Brain microvascular endothelial cell (primary cell): ENCODE results near the gene CHMP1A.

Experiments used
- DNase-seq: peaks from one replicate; pipeline ENCODE4 v3.0.0-alpha.2; 2020
- H3K27ac ChIP-seq: fragments of 250-450 bp; sonication (Bioruptor Pico); 2 replicates; pipeline ENCODE4 v1.5.1; 2020; ENCODE audit warnings: mild to moderate bottlenecking, moderate library complexity
- H3K27me3 ChIP-seq: fragments of 250-450 bp; sonication (Bioruptor Pico); replicated peaks from 2 replicates; pipeline ENCODE4 v1.5.1; 2020; ENCODE audit warnings: mild to moderate bottlenecking
- H3K36me3 ChIP-seq: fragments of 250-450 bp; sonication (Bioruptor Pico); replicated peaks from 2 replicates; pipeline ENCODE4 v1.5.1; 2020; ENCODE audit warnings: mild to moderate bottlenecking
- H3K4me3 ChIP-seq: 2 replicates; pipeline ENCODE4 v1.5.1; 2011; ENCODE audit warnings: low read depth, mild to moderate bottlenecking, control low read depth, low read length, moderate library complexity
- CTCF ChIP-seq: IDR thresholded peaks from 2 replicates; pipeline ENCODE4 v1.5.1; 2011; ENCODE audit warnings: low read depth, mild to moderate bottlenecking, moderate library complexity, low read length, control low read depth, inconsistent platforms; ENCODE audit errors: missing control alignments
- in situ Hi-C: cut with HindIII; loops from 2 replicates; pipeline ENCODE4 v1.10.0; 2017; ENCODE audit warnings: low sequenced_read_pairs, low pct_ligation_motif_present

CHMP1A gene

DNA sequence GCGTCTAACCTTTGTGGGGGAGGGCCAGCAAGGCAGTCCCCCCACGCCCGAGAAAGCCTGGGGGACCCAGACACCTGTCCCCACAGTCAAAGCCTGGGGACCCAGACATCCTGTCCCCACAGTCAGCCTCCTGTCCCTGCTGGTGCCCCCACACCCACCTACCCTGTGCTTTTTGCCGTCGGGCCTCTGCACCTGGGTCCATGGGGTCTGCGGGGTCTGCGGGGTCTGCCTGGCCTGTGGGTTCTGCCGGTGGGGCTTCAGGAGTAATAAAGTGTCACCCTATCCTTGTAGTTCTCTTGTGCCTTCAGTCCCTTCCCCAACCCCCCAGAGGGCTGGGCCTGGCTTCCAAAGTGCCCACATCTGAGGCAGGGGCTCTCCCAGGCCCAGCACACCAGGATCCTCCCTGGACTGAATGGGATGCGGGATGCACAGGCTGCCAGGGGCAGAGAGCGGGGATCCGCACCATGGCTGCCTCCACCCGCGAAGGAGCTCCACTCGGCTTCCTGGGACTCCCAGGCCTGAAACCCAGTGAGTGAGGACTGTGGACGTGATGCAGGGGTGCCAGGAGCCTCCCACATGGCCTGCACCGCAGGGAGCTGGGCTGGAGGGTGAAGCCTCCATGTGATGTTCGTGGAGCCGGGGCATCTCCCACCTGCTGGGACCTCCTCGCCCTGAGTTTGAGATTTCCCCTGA lies 60.4 kb downstream of the CHMP1A start:
- no peak for TF ChIP-seq CTCF
- no peak overlapping the region for H3K27ac ChIP-seq
- in situ Hi-C loops: no loop called here
- no peak overlapping the region for H3K4me3 ChIP-seq
- H3K27me3 ChIP-seq: no peaks in the 10 kb centered on the region
- H3K36me3 ChIP-seq: no peaks in the 10 kb centered on the region
- DNase-seq: no peak

- Histone ChIP-seq H3K4me3 (no peak overlapping the region), H3K27ac (no peak overlapping the region), H3K36me3 (no peaks in the 10 kb centered on the region), H3K27me3 (no peaks in the 10 kb centered on the region)
- in situ Hi-C loops: no loop called here
- no peak for TF ChIP-seq CTCF
- DNase-seq: no peak
These were observed 61.3 kb downstream of the CHMP1A start for GRCh38 chr16:89596061-89596689.

- Histone ChIP-seq H3K27ac (no peak overlapping the region), H3K36me3 (no peaks in the 10 kb centered on the region), H3K27me3 (no peaks in the 10 kb centered on the region), H3K4me3 (no peak overlapping the region)
- in situ Hi-C loops: no loop called here
- DNase-seq: no peak
- TF ChIP-seq CTCF: no peak
These were observed 62.0 kb downstream of the CHMP1A start for GRCh38 chr16:89595330-89596060.
